Activated T-helper 1 cell treated with anti-CD3 and anti-CD28 coated beads, Interleukin-12 subunit alpha, Interleukin-12 subunit beta, Interleukin-2, Interleukin-4 antibody, amounts not matched to agents 30 ng/mL and 10 ng/mL and 1 ng/mL, durations not matched to agents 14 hours and 24 hours and 36 hours (primary cell): Measurements from ENCODE around the gene SBNO2. TPM values are rescaled to one million over a fixed set of nuclear protein-coding genes. Genes with fewer than 3 reads are reported as not detected.
"Not testable (repeated sequence)": the region's sequence is repeated elsewhere in the genome, so short reads cannot be mapped to it uniquely, and the experiment has no call there.

ENCODE experiments used
- DNase-seq: peaks from one replicate; pipeline ENCODE4 v3.0.0; 2021; ENCODE audit warnings: low spot score
- H3K27ac Mint-ChIP-seq: one replicate; pipeline ENCODE4 v1.8.0; 2021; ENCODE audit warnings: mild to moderate bottlenecking, mixed read lengths
- H3K27me3 Mint-ChIP-seq: one replicate; pipeline ENCODE4 v1.8.0; 2022; ENCODE audit warnings: mild to moderate bottlenecking, moderate library complexity, mixed read lengths; ENCODE audit not compliant: insufficient read depth
- H3K36me3 Mint-ChIP-seq: one replicate; pipeline ENCODE4 v1.8.0; 2021; ENCODE audit warnings: low read depth, mixed read lengths
- H3K4me1 Mint-ChIP-seq: one replicate; pipeline ENCODE4 v1.8.0; 2021; ENCODE audit warnings: low read depth, mixed read lengths
- H3K4me3 Mint-ChIP-seq: one replicate; pipeline ENCODE4 v1.8.0; 2021; ENCODE audit warnings: mild to moderate bottlenecking, moderate library complexity, mixed read lengths
- H3K9me3 Mint-ChIP-seq: one replicate; pipeline ENCODE4 v1.8.0; 2021; ENCODE audit warnings: mixed read lengths
- intact Hi-C: fragments of 100-400 bp; cut with micrococcal nuclease; formaldehyde crosslinking; loops from one replicate; pipeline ENCODE4 v1.15.1; 2024
- total RNA-seq: library from RNA; stranded (reverse); gene quantifications from 2 replicates; pipeline ENCODE4 v1.2.3, GENCODE V29; 2022

Gene SBNO2
- total RNA-seq, 1 donor from 2014 or later: 96.9 TPM

GRCh38 chr19:1116726-1117581 lies 57.1 kb downstream of the SBNO2 start:
- Mint-ChIP-seq H3K4me3 (no peak overlapping the region), H3K27ac (no peak overlapping the region), H3K36me3 (peaks cover 17% of the 10 kb centered on the region), H3K4me1 (no peaks in the 10 kb centered on the region), H3K9me3 (no peaks in the 10 kb centered on the region), H3K27me3 (no peaks in the 10 kb centered on the region)
- no peak for DNase-seq
- intact Hi-C loops: no loop called here

GRCh38 chr19:1115646-1116420 lies 58.2 kb downstream of the SBNO2 start:
- Mint-ChIP-seq H3K9me3 (no peaks in the 10 kb centered on the region), H3K4me1 (no peaks in the 10 kb centered on the region), H3K27me3 (no peaks in the 10 kb centered on the region), H3K36me3 (peaks cover 9% of the 10 kb centered on the region), H3K27ac (no peak overlapping the region), H3K4me3 (no peak overlapping the region)
- no peak for DNase-seq
- intact Hi-C loops: no loop called here

- H3K36me3 Mint-ChIP-seq: peaks cover 11% of the 10 kb centered on the region
Measured at GRCh38 chr19:1114728-1115127, 59.3 kb downstream of the SBNO2 start.

GRCh38 chr19:1113986-1114483 lies 60.0 kb downstream of the SBNO2 start:
- no peaks in the 10 kb centered on the region for H3K4me1 Mint-ChIP-seq
- no peaks in the 10 kb centered on the region for H3K27me3 Mint-ChIP-seq
- peaks cover 11% of the 10 kb centered on the region for H3K36me3 Mint-ChIP-seq
- H3K27ac Mint-ChIP-seq: no peak overlapping the region
- DNase-seq: no peak
- H3K4me3 Mint-ChIP-seq: no peak overlapping the region
- intact Hi-C loops: no loop called here
- no peaks in the 10 kb centered on the region for H3K9me3 Mint-ChIP-seq

More at GRCh38 chr19:1114728-1115127, 59.3 kb downstream of the SBNO2 start:
- intact Hi-C loops, H3K27ac Mint-ChIP-seq, H3K4me1 Mint-ChIP-seq, H3K4me3 Mint-ChIP-seq, H3K27me3 Mint-ChIP-seq, H3K9me3 Mint-ChIP-seq, DNase-seq: not testable (repeated sequence)

- intact Hi-C loops: no loop called here
- H3K27ac Mint-ChIP-seq: no peak overlapping the region
- H3K36me3 Mint-ChIP-seq: peaks cover 8% of the 10 kb centered on the region
- no peaks in the 10 kb centered on the region for H3K9me3 Mint-ChIP-seq
- H3K4me1 Mint-ChIP-seq: no peaks in the 10 kb centered on the region
- DNase-seq: peak; percentile 66
- no peaks in the 10 kb centered on the region for H3K27me3 Mint-ChIP-seq
- H3K4me3 Mint-ChIP-seq: no peak overlapping the region
Measured at GRCh38 chr19:1113030-1113985, 60.8 kb downstream of the SBNO2 start.

- no peak overlapping the region for H3K4me3 Mint-ChIP-seq
- H3K4me1 Mint-ChIP-seq: no peaks in the 10 kb centered on the region
- no peaks in the 10 kb centered on the region for H3K9me3 Mint-ChIP-seq
- H3K36me3 Mint-ChIP-seq: peaks cover 4% of the 10 kb centered on the region
- no peaks in the 10 kb centered on the region for H3K27me3 Mint-ChIP-seq
- DNase-seq: no peak
- H3K27ac Mint-ChIP-seq: no peak overlapping the region
- intact Hi-C loops: no loop called here
Measured at GRCh38 chr19:1112268-1113029, 61.6 kb downstream of the SBNO2 start.

- peaks cover 6% of the 10 kb centered on the region for H3K36me3 Mint-ChIP-seq
- intact Hi-C loops: no loop called here
- DNase-seq: no peak
Measured at GRCh38 chr19:1111641-1112267, 62.3 kb downstream of the SBNO2 start.

GRCh38 chr19:1110809-1111640 lies 63.0 kb downstream of the SBNO2 start:
- Mint-ChIP-seq H3K36me3 (peaks cover 9% of the 10 kb centered on the region), H3K27ac (no peak overlapping the region), H3K4me1 (no peaks in the 10 kb centered on the region), H3K27me3 (no peaks in the 10 kb centered on the region), H3K9me3 (no peaks in the 10 kb centered on the region), H3K4me3 (no peak overlapping the region)
- DNase-seq: no peak
- intact Hi-C loops: no loop called here

More at GRCh38 chr19:1111641-1112267, 62.3 kb downstream of the SBNO2 start:
- Mint-ChIP-seq H3K27ac (no peak overlapping the region), H3K4me3 (no peak overlapping the region), H3K4me1 (no peaks in the 10 kb centered on the region), H3K9me3 (no peaks in the 10 kb centered on the region), H3K27me3 (no peaks in the 10 kb centered on the region)

GRCh38 chr19:1109697-1110671 lies 64.1 kb downstream of the SBNO2 start:
- DNase-seq: no peak
- intact Hi-C loops: no loop called here

GRCh38 chr19:1109032-1109551 lies 65.0 kb downstream of the SBNO2 start:
- intact Hi-C loops: no loop called here
- DNase-seq: no peak
- H3K27me3 Mint-ChIP-seq: no peaks in the 10 kb centered on the region
- H3K4me1 Mint-ChIP-seq: no peaks in the 10 kb centered on the region
- H3K4me3 Mint-ChIP-seq: no peak overlapping the region
- H3K9me3 Mint-ChIP-seq: no peaks in the 10 kb centered on the region
- peaks cover 9% of the 10 kb centered on the region for H3K36me3 Mint-ChIP-seq
- H3K27ac Mint-ChIP-seq: no peak overlapping the region

More at GRCh38 chr19:1109697-1110671, 64.1 kb downstream of the SBNO2 start:
- Mint-ChIP-seq H3K9me3 (no peaks in the 10 kb centered on the region), H3K27ac (no peak overlapping the region), H3K4me1 (no peaks in the 10 kb centered on the region), H3K27me3 (no peaks in the 10 kb centered on the region), H3K36me3 (peaks cover 9% of the 10 kb centered on the region), H3K4me3 (no peak overlapping the region)
